Urinary bladder (tissue), 4 donors: Measurements from ENCODE around the gene SIK3. TPM values are rescaled to one million over a fixed set of nuclear protein-coding genes. Genes with fewer than 3 reads are reported as not detected.

Source experiments
- DNase-seq: peaks from one replicate; pipeline ENCODE4 v3.0.0-alpha.2; 2015; ENCODE audit errors: extremely low spot score
- H3K27ac ChIP-seq: one replicate; pipeline ENCODE4 v1.5.1; 2013; ENCODE audit warnings: low read depth, mild to moderate bottlenecking, moderate library complexity
- H3K36me3 ChIP-seq: one replicate; pipeline ENCODE4 v1.6.1; 2013; ENCODE audit warnings: mild to moderate bottlenecking, moderate library complexity; ENCODE audit not compliant: insufficient read depth
- H3K4me1 ChIP-seq: one replicate; pipeline ENCODE4 v1.6.1; 2013; ENCODE audit warnings: mild to moderate bottlenecking, moderate library complexity; ENCODE audit not compliant: insufficient read depth
- H3K4me3 ChIP-seq: one replicate; pipeline ENCODE4 v1.5.1; 2013; ENCODE audit warnings: low read depth, low read length
- WGBS: extraction: QIAGEN DNeasy Blood & Tissue Kit; methylation state at CpG from one replicate; pipeline ENCODE4 v1.1.7; 2013; 5-methylcytosine and 5-hydroxymethylcytosine counted together
- polyA plus RNA-seq: library from polyadenylated mRNA; stranded (reverse); fragments of 200-250 nt; gene quantifications from one replicate; pipeline ENCODE4 v1.2.3, GENCODE V29; 2013
- total RNA-seq: library from RNA; depleted of rRNA; stranded (reverse); fragments of >200 nt; gene quantifications from one replicate; pipeline ENCODE4 v1.2.3, GENCODE V29; 2014
- donor health status: healthy with polysubstance abuse.
- donor health status: healthy.

The SIK3 gene
- total and polyA plus RNA-seq, 2 donors, result 17.2 to 24.0 TPM

DNA sequence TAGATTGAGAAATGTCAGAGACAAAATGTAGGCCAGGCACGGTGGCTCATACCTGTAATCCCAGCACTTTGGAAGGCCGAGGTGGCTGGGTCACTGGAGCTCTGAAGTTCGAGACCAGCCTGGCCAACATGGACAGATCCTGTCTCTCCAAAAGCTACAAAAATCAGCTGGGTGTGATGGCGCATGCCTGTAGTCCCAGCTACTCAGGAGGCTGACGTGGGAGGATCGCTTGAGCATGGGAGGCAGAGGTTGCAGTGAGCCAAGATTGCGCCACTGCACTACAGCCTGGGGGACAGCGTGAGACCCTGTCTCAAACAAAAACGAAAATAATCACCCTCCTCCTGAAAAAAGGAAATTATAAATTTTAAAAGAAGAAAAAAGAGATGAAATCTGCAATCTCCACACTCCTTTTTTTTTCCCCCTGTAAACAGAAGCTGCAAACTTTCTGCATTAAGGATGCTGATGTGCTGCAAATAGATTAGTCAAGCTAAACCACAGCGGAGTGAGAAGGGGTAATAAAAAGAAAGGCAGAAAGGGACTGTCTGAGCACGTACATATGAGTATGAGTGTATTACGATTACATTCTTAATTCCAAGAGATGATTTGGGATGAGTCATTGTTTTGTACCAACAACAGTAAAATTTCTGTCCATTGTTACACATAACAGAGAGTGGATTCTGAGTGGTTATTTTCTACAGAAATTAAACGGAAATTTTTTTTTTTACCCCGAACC lies 87.3 kb downstream of the SIK3 start:
- Histone ChIP-seq H3K4me3 (no peak overlapping the region), H3K27ac (no peak overlapping the region), H3K4me1 (no peaks in the 10 kb centered on the region), H3K36me3 (peaks cover 1% of the 10 kb centered on the region)
- WGBS, result 75% methylated on average over 14 of the region's 14 CpGs
- DNase-seq, result no peak

- Histone ChIP-seq H3K4me3 (no peak overlapping the region), H3K27ac (no peak overlapping the region), H3K4me1 (no peaks in the 10 kb centered on the region), H3K36me3 (peaks cover 1% of the 10 kb centered on the region)
- WGBS, result 87% methylated on average over 3 of the region's 3 CpGs
- DNase-seq, result no peak
Measured at GRCh38 chr11:117009905-117010605, 88.2 kb downstream of the SIK3 start.

GRCh38 chr11:117005758-117006157 lies 92.5 kb downstream of the SIK3 start:
- Histone ChIP-seq H3K4me3 (no peak overlapping the region), H3K36me3 (peaks cover 1% of the 10 kb centered on the region), H3K27ac (no peak overlapping the region), H3K4me1 (no peaks in the 10 kb centered on the region)
- no peak for DNase-seq
- WGBS, result 85% methylated on average over 1 of the region's 1 CpG

DNA sequence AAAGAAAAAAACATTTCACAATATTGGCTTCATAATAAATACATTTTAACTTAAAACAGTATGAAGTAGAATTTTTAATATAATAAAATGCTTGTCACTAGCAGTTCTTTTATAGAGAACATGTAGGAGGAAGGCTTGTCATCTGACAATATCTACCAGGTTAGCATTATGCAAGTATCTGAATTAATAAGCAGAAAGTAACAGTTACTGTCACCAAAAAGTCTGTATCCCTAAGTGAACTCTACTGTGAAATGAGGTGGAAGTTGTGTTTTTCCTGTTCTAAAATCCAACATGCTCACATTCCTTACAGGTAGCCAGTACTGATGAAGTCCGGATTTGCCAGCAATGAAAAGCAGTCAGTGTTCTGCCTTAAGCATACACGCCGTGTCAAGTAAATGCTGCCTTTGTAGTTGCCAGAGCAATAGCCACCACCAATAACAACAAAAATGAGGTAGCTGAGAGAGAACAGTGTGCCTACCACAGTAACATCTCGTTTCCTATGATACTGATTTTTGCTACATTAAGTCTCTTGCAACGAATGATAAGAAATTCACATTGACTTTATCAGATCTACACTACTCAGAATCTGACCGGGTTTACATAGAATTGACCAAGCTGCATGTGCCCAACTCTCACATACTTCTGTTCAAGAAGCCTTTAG lies 95.5 kb downstream of the SIK3 start:
- Histone ChIP-seq H3K4me1 (no peaks in the 10 kb centered on the region), H3K36me3 (peaks cover 1% of the 10 kb centered on the region), H3K27ac (no peak overlapping the region), H3K4me3 (no peak overlapping the region)
- no peak for DNase-seq
- WGBS, result 72% methylated on average over 6 of the region's 6 CpGs

DNA sequence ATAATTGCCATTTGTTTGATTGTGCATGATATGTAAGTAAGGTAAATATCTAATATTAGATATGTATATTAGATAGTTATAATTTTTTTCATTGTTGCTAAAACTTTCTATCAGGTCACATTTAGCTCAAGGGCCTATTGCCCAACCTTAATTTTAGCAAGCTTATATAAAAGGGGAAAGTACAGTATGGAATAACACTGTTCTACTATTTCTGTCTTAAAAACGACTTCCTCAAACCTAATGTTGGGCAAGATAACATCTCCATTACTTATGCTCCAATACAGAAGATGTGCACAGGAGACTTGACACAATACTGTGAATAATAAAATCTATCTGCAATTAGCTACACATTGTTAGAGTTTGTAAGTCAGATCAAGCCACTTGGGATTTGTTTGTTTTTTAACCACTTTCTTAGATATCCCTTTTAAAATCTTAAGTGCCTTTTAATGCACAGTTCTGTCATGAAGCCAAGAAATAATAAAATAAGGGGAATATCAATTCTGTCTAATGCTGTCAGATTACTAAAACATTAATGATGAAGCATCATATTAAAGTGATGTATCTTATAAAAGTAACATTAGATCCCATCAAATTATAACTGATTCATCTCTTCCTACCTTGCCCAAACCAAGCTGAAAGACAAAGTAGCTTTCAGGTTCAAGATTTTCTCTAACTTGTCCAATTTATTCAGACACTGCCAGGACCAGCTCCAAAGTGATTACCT lies 98.1 kb downstream of the SIK3 start:
- 47% methylated on average over 1 of the region's 1 CpG for WGBS
- H3K27ac ChIP-seq, result no peak overlapping the region
- H3K36me3 ChIP-seq, result no peaks in the 10 kb centered on the region
- H3K4me3 ChIP-seq, result no peak overlapping the region
- H3K4me1 ChIP-seq, result no peaks in the 10 kb centered on the region
- DNase-seq, result no peak

- DNase-seq, result no peak
- 98% methylated on average over 2 of the region's 2 CpGs for WGBS
- H3K36me3 ChIP-seq, result no peaks in the 10 kb centered on the region
- H3K27ac ChIP-seq, result no peak overlapping the region
- H3K4me3 ChIP-seq, result no peak overlapping the region
- H3K4me1 ChIP-seq, result no peaks in the 10 kb centered on the region
Measured at GRCh38 chr11:116997071-116997470, 101.2 kb downstream of the SIK3 start.

GRCh38 chr11:116994195-116994594 lies 104.0 kb downstream of the SIK3 start:
- DNase-seq, result no peak
- no peaks in the 10 kb centered on the region for H3K4me1 ChIP-seq
- no peak overlapping the region for H3K27ac ChIP-seq
- H3K4me3 ChIP-seq, result no peak overlapping the region
- WGBS, result 64% methylated on average over 3 of the region's 3 CpGs
- no peaks in the 10 kb centered on the region for H3K36me3 ChIP-seq

DNA sequence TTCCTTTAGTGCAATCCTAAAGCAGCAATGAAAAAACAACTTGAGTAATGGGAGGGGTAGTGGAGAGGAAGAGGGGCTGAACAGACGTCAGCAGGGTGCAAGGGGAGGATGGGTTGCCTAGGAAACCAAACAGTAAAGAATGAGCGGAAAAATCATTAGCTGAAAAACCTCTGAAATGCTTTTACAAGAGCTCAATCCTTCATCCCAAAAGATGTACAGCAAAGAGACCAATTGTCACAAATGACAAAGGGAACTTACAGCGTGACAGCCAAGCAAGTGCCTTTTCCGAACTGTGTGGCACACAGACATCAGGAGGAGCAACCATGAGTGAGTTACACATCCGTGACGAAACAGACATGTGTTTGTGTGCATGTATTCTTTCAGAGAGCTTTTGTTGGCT lies 104.6 kb downstream of the SIK3 start:
- Histone ChIP-seq H3K36me3 (no peaks in the 10 kb centered on the region), H3K4me3 (no peak overlapping the region), H3K27ac (no peak overlapping the region), H3K4me1 (no peaks in the 10 kb centered on the region)
- WGBS, result 53% methylated on average over 6 of the region's 6 CpGs
- DNase-seq, result peak; percentile 55

DNA sequence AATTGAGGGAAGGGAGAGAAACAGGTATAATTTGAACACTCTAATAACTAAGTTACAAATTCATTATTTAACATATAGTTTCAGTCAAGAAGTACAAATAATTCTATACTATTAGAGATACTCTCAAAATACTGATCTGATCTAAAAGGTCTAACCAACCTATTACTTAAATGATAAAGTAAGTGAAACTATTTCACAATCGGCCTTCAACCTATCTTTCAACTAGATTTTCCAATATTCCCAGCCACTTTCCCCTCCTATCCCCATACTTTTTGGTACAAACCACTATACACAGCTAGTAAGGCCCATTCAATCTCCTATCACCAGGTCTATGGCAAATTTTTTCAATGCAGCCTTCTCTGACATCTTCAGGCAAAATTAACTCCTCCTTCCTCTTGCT lies 106.7 kb downstream of the SIK3 start:
- 95% methylated on average over 1 of the region's 1 CpG for WGBS
- H3K4me1 ChIP-seq, result peaks cover 1% of the 10 kb centered on the region

DNA sequence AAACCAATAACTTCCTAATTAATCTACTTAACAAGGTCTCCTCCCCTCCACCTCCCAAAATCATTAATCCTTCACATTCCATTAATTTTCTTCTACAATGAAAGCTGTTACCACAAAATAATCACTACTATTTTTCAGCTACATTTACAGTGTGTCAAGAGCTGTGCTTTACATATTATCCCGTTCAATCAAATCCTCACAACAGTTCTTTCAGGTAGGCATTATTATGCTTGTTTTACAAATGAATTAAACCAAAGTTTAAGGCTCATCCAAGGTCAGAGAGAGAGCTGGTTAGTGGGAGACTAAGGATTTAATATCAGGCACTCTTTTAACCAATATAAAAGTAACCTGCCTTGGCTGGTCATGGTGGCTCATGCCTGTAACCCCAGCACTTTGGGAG lies 107.4 kb downstream of the SIK3 start:
- H3K4me3 ChIP-seq, result no peak overlapping the region
- no peak for DNase-seq
- 97% methylated on average over 1 of the region's 1 CpG for WGBS
- no peak overlapping the region for H3K27ac ChIP-seq
- peaks cover 1% of the 10 kb centered on the region for H3K4me1 ChIP-seq
- no peaks in the 10 kb centered on the region for H3K36me3 ChIP-seq

More for the DNA sequence above, 106.7 kb downstream of the SIK3 start:
- no peaks in the 10 kb centered on the region for H3K36me3 ChIP-seq
- no peak overlapping the region for H3K4me3 ChIP-seq
- DNase-seq, result no peak
- H3K27ac ChIP-seq, result no peak overlapping the region

DNA sequence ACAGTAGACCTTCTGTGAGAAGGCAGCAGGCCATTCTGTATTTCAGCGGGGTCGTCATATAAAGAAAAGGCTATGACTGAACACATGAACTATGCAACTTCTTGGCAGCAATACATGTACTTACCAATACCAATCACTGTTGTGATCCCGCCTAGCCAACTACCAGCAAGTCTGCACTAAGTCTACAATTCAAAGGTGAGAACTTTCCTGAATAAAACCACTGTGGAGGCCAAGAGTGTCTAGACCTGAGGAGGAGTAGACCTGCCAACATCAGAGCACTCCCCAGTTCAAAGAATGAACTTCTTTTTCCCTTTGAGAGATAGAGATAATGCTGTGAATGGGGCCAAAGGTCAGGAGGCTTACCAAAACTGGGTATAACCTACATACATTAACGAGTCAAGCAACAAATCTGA lies 108.2 kb downstream of the SIK3 start:
- H3K36me3 ChIP-seq, result no peaks in the 10 kb centered on the region
- no peak overlapping the region for H3K27ac ChIP-seq
- DNase-seq, result no peak
- WGBS, result 40% methylated on average over 4 of the region's 4 CpGs
- H3K4me1 ChIP-seq, result peaks cover 1% of the 10 kb centered on the region
- no peak overlapping the region for H3K4me3 ChIP-seq

DNA sequence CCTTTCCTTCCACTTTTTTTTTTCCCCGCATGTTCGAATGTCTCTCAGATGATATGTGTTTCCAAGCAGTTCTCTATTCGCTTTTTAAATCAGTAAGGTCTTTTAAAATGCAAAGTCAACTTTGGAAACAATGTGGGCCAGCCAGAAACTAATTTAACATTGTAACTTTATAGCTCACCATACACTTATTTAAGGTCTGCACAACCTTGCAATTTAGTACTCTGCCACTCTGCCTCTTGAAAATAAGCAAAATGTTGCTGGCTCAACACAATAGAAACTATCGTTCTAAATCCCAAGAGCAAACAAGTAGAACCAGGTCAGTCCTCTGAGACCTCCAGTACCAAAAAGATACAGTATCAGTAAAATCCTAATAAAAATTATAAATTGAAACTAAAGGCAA lies 109.0 kb downstream of the SIK3 start:
- WGBS, result 57% methylated on average over 4 of the region's 4 CpGs

DNA sequence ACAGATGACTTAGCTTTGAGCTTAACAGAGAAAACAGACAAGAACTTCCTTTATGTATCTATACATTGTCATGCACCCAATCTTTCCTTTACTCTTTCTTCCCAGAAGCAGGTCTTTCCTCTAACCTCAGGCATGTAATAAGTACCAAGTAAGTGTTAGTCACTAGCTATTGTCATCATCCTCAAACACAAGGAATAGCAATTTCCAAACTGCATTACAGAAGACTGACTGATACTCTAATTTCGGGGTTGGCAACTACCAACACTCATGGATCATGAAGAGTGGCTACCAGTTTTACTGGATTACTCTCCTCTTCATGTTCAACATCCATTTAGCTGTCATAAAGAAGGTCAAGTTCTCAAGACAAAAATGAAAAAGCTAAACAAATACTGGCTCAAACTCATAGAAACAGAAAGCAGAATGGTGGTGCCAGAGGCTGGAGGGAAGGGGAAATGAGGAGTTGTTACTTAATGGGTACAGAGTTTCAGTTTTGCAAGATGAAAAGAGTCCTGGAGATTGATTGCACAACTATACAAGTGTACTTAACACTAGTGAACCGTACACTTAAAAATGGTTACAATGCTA lies 111.6 kb downstream of the SIK3 start:
- no peak for DNase-seq
- Histone ChIP-seq H3K36me3 (no peaks in the 10 kb centered on the region), H3K27ac (peak overlapping the region; percentile 38), H3K4me1 (peaks cover 3% of the 10 kb centered on the region), H3K4me3 (no peak overlapping the region)
- 71% methylated on average over 2 of the region's 2 CpGs for WGBS

More for the DNA sequence above, 109.0 kb downstream of the SIK3 start:
- Histone ChIP-seq H3K27ac (no peak overlapping the region), H3K4me3 (no peak overlapping the region), H3K36me3 (no peaks in the 10 kb centered on the region), H3K4me1 (peaks cover 1% of the 10 kb centered on the region)
- DNase-seq, result no peak
